ENCODE data around the gene LNX1.

Gene LNX1

DNA sequence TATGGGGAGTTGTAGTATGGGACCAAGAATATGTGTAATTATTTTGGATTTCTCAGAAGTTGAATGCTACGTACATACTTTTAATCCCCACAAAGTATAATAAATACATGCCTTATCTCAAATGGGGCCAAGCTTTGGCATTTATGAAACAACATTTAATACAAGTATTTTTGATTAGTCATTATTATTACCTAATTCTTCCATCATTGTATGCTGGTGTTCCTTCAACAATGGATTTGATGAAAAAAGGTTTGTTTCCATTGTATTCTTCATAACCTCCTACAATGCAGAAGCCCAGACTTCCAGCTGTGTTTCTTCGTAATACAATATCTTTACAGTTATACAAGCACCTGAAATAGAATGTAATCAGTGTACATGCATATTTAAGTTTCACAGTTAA is 130.0 kb downstream of the LNX1 start:
- WGBS, 2 experiments = 100% methylated on average over 2 of the region's 2 CpGs; no CpG with 5 or more reads in 1 of the 2 experiments
- H3K4me1 ChIP-seq (ENCODE audit: control insufficient read depth, insufficient read depth, low read length) = no peaks in the 10 kb centered on the region
- no peak overlapping the region for H3K4me3 ChIP-seq (ENCODE audit: insufficient read depth, low read depth, low read length)
- H3K27me3 ChIP-seq (ENCODE audit: control insufficient read depth, insufficient read depth, low read length, poor library complexity, severe bottlenecking) = no peaks in the 10 kb centered on the region
- no peaks in the 10 kb centered on the region for H3K9me3 ChIP-seq (ENCODE audit: control insufficient read depth, low read length)
- no peak overlapping the region for H3K27ac ChIP-seq (ENCODE audit: insufficient read depth, low read depth, low read length, poor library complexity, severe bottlenecking)
- peaks cover 6% of the 10 kb centered on the region for H3K36me3 ChIP-seq (ENCODE audit: control insufficient read depth, insufficient read depth, low read length)

DNA sequence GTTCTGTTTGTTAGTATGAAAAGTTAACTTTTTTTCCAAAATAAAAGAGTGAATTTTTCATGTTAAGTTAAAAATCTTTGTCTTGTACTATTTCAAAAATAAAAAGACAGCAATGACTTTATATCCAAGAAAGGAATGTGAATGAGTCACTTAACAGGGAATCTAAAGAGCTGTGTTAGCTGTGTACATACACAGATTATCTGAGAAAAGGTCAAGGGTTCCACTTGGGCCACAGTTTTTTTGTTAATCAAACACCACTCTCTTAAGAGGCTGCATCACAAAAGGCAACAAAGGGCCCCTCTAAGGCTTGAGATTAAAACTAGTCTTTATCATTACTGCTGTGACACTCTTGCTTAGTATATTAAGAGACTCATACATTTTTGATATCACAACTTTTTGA is 131.7 kb downstream of the LNX1 start:
- Histone ChIP-seq H3K27ac (ENCODE audit: insufficient read depth, low read depth, low read length, poor library complexity, severe bottlenecking) (no peak overlapping the region), H3K4me1 (ENCODE audit: control insufficient read depth, insufficient read depth, low read length) (no peaks in the 10 kb centered on the region), H3K36me3 (ENCODE audit: control insufficient read depth, insufficient read depth, low read length) (peaks cover 15% of the 10 kb centered on the region), H3K9me3 (ENCODE audit: control insufficient read depth, low read length) (no peaks in the 10 kb centered on the region), H3K27me3 (ENCODE audit: control insufficient read depth, insufficient read depth, low read length, poor library complexity, severe bottlenecking) (no peaks in the 10 kb centered on the region), H3K4me3 (ENCODE audit: insufficient read depth, low read depth, low read length) (no peak overlapping the region)

DNA sequence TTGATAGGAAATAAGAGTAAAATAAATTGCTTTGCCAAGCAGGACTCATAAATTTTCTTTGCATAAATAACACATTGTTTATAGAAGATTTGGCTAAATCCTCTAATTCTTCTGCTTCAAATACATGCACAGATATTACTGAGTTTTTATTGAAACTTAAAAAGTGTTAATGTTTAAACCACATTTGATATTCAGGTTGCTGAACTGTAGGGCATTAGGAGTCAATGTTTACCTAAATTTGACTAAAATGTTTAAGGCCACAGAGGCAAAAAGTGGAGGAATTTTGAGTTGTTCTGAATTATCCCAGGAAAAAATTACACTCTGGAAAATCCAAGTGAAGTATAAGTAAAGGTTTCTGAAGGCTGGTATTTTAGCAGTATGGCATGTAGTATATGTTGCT is 135.1 kb downstream of the LNX1 start:
- no peaks in the 10 kb centered on the region for H3K4me1 ChIP-seq (ENCODE audit: control insufficient read depth, insufficient read depth, low read length)
- H3K27me3 ChIP-seq (ENCODE audit: control insufficient read depth, insufficient read depth, low read length, poor library complexity, severe bottlenecking) = no peaks in the 10 kb centered on the region
- no peak overlapping the region for H3K27ac ChIP-seq (ENCODE audit: insufficient read depth, low read depth, low read length, poor library complexity, severe bottlenecking)
- H3K9me3 ChIP-seq (ENCODE audit: control insufficient read depth, low read length) = no peaks in the 10 kb centered on the region
- peaks cover 19% of the 10 kb centered on the region for H3K36me3 ChIP-seq (ENCODE audit: control insufficient read depth, insufficient read depth, low read length)
- H3K4me3 ChIP-seq (ENCODE audit: insufficient read depth, low read depth, low read length) = no peak overlapping the region

DNA sequence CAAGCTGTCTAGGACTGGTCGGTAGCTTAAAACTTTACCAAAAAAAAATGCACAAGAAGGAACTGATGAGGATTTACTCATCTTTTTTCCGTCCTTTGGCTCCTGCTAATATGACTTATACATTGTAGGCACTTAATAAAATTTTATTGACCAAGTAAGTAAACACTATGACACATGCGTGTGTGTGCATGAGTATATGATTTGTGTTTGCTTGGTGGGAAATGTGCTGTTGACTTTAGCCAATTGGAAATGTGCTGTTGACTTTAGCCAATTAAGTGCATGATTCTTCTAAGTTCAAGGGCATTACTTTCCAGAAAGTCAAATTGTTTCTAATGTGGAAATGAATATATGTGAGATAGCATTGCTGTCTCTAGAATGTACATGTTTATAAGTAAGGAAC is 135.5 kb downstream of the LNX1 start:
- Histone ChIP-seq H3K4me3 (ENCODE audit: insufficient read depth, low read depth, low read length) (no peak overlapping the region), H3K9me3 (ENCODE audit: control insufficient read depth, low read length) (no peaks in the 10 kb centered on the region), H3K4me1 (ENCODE audit: control insufficient read depth, insufficient read depth, low read length) (no peaks in the 10 kb centered on the region), H3K36me3 (ENCODE audit: control insufficient read depth, insufficient read depth, low read length) (peaks cover 19% of the 10 kb centered on the region), H3K27ac (ENCODE audit: insufficient read depth, low read depth, low read length, poor library complexity, severe bottlenecking) (no peak overlapping the region), H3K27me3 (ENCODE audit: control insufficient read depth, insufficient read depth, low read length, poor library complexity, severe bottlenecking) (no peaks in the 10 kb centered on the region)
- 93 to 94% methylated on average over 3 of the region's 3 CpGs for WGBS, 2 experiments

DNA sequence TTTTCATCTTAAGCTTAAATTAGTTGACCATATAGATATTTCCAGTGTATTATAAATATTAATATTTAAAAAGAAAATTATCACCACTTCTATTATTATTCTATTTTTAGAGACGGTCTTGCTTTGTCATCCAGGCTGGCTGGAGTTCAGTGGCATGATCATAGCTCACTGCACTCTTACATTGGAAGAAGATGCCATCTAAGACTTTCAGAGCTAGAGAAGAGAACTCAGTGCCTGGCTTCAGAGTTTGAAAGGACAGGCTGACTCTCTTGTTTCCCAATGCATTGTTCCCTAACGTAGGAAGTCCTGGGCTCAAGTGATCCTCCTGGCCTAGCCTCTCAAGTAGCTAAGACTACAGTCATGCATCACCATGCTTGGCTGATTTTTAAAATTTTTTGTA is 137.9 kb downstream of the LNX1 start:
- H3K9me3 ChIP-seq (ENCODE audit: control insufficient read depth, low read length) = no peaks in the 10 kb centered on the region

DNA sequence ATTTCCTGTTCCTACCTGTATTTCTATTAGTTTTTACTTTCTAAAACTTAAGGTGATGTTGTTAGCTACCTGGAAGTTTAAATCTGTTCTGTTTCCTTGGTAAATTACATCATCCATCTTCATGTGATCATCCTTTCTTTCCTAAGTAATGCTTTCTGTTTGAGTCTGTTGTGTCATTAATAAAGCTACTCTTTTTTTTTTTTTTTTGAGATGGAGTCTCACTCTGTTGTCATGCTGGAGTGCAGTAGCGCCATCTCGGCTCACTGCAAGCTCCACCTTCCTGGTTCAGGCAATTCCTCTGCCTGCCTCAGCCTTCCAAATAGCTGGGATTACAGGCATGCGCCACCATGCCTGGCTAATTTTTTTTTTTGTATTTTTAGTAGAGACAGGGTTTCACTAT is 140.5 kb downstream of the LNX1 start:
- Histone ChIP-seq H3K4me1 (ENCODE audit: control insufficient read depth, insufficient read depth, low read length) (no peaks in the 10 kb centered on the region), H3K9me3 (ENCODE audit: control insufficient read depth, low read length) (no peaks in the 10 kb centered on the region), H3K36me3 (ENCODE audit: control insufficient read depth, insufficient read depth, low read length) (peaks cover 10% of the 10 kb centered on the region), H3K27ac (ENCODE audit: insufficient read depth, low read depth, low read length, poor library complexity, severe bottlenecking) (no peak overlapping the region), H3K27me3 (ENCODE audit: control insufficient read depth, insufficient read depth, low read length, poor library complexity, severe bottlenecking) (no peaks in the 10 kb centered on the region), H3K4me3 (ENCODE audit: insufficient read depth, low read depth, low read length) (no peak overlapping the region)
- WGBS, 2 experiments = 82 to 83% methylated on average over 3 of the region's 3 CpGs

More for the DNA sequence above, 137.9 kb downstream of the LNX1 start:
- Histone ChIP-seq H3K36me3 (ENCODE audit: control insufficient read depth, insufficient read depth, low read length) (peaks cover 14% of the 10 kb centered on the region), H3K4me1 (ENCODE audit: control insufficient read depth, insufficient read depth, low read length) (no peaks in the 10 kb centered on the region), H3K27ac (ENCODE audit: insufficient read depth, low read depth, low read length, poor library complexity, severe bottlenecking) (no peak overlapping the region), H3K4me3 (ENCODE audit: insufficient read depth, low read depth, low read length) (no peak overlapping the region), H3K27me3 (ENCODE audit: control insufficient read depth, insufficient read depth, low read length, poor library complexity, severe bottlenecking) (no peaks in the 10 kb centered on the region)
- 84 to 94% methylated on average over 2 of the region's 2 CpGs for WGBS, 2 experiments

DNA sequence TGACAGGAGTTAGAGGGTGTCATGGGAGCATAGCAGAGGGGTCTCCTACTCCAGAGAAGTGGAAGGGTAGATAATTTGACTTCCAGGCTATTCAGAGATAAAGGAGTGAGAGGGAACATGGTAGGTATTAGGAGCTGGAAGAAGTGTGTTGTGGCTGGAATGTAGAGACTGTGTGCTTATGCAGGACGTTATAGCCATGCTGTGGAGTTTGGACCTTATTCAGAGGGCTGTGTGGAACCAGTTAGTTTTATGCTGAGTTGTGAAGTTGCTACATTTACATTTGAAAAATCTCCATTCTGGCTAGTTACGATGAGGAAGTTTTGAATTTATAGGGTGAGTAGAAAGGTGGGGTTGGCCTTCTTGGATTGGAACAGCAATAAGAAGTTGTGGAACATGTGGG is 146.3 kb downstream of the LNX1 start:
- Histone ChIP-seq H3K9me3 (ENCODE audit: control insufficient read depth, low read length) (no peaks in the 10 kb centered on the region), H3K36me3 (ENCODE audit: control insufficient read depth, insufficient read depth, low read length) (peaks cover 4% of the 10 kb centered on the region), H3K27me3 (ENCODE audit: control insufficient read depth, insufficient read depth, low read length, poor library complexity, severe bottlenecking) (no peaks in the 10 kb centered on the region), H3K4me3 (ENCODE audit: insufficient read depth, low read depth, low read length) (no peak overlapping the region), H3K4me1 (ENCODE audit: control insufficient read depth, insufficient read depth, low read length) (no peaks in the 10 kb centered on the region), H3K27ac (ENCODE audit: insufficient read depth, low read depth, low read length, poor library complexity, severe bottlenecking) (no peak overlapping the region)
- WGBS, 2 experiments = 94 to 97% methylated on average over 2 of the region's 2 CpGs

DNA sequence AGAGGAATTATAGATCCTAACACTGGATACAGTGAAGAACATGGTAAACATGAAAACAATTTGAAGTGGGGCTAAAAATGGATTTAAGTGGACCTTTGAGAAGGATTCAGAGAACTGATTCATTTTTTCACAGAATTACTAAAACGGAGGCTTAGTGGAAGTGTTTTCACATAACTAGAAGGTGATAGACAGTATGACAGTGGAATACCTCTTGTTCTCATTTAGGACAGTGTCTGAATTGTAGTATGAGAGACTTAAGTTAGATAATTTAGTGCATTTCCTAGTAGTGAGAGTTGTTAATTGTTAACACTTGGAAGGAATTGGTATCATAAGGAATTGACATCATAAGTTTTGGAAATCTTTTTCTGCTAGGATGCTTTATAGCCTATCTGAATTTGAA is 149.7 kb downstream of the LNX1 start:
- no peaks in the 10 kb centered on the region for H3K27me3 ChIP-seq (ENCODE audit: control insufficient read depth, insufficient read depth, low read length, poor library complexity, severe bottlenecking)
- peaks cover 4% of the 10 kb centered on the region for H3K36me3 ChIP-seq (ENCODE audit: control insufficient read depth, insufficient read depth, low read length)
- H3K9me3 ChIP-seq (ENCODE audit: control insufficient read depth, low read length) = no peaks in the 10 kb centered on the region
- no peak overlapping the region for H3K27ac ChIP-seq (ENCODE audit: insufficient read depth, low read depth, low read length, poor library complexity, severe bottlenecking)
- no peak overlapping the region for H3K4me3 ChIP-seq (ENCODE audit: insufficient read depth, low read depth, low read length)
- 92 to 95% methylated on average over 1 of the region's 1 CpG for WGBS, 2 experiments
- no peaks in the 10 kb centered on the region for H3K4me1 ChIP-seq (ENCODE audit: control insufficient read depth, insufficient read depth, low read length)

DNA sequence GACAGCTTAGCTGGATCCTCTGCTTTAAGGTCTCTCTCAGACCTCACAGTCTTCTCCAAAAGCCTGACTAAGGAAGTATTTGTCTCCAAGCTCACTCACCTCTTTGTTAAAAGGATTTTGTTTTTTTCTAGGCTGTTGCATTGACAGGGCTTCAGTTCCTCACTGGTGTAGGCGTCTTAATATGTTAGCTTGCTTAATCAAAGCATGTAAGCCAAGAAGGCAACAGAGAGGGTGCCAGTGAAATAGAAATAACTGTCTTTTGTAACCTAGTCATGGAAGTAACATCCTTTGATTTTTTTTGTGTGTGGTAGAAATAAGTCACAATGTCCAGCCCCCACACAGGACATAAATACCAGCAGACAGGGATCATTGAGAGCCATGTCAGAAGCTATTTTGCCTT is 155.0 kb downstream of the LNX1 start:
- Histone ChIP-seq H3K9me3 (ENCODE audit: control insufficient read depth, low read length) (no peaks in the 10 kb centered on the region), H3K27me3 (ENCODE audit: control insufficient read depth, insufficient read depth, low read length, poor library complexity, severe bottlenecking) (no peaks in the 10 kb centered on the region), H3K4me1 (ENCODE audit: control insufficient read depth, insufficient read depth, low read length) (no peaks in the 10 kb centered on the region), H3K27ac (ENCODE audit: insufficient read depth, low read depth, low read length, poor library complexity, severe bottlenecking) (no peak overlapping the region), H3K4me3 (ENCODE audit: insufficient read depth, low read depth, low read length) (no peak overlapping the region), H3K36me3 (ENCODE audit: control insufficient read depth, insufficient read depth, low read length) (no peaks in the 10 kb centered on the region)
- 95 to 100% methylated on average over 1 of the region's 1 CpG for WGBS, 2 experiments

DNA sequence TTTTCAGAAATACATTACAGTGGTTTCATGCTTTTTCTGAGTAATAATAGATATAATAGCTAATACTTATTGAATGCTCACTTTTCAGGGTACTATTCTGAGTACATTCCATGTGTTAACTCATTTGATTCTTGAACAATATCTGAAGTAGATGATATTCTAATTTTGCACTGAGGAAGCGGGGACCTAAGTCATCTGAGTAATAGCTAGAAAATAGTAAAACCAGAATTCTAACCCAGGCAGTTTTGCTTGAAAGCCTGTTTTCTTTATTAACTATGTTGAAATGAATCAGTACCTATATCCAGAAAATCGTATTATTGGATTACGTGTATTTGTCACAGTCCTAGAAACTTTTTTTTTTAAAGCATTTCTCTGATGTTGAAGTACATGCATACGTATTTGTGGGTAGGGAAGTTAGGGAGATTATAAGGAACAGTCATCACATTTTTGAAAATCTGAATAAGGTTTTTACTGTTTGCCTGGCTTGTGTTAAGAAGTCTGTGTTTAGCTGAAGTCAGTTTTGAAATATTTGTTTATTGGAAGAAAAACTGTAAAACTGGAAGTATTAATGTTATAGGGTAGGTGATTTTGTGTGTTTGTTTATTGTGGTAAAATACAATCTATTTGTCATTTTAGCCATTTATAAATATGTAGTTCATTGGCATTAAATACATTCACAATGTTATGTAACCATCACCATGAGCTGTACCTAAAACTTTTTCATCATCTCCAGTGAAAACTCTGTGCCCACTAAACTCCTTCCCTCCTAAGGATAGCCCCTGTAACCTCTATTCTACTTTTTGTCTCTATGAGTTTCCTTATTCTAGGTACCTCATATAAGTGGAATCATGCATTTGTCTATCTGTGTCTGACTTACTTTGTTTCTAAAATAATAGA is 158.5 kb downstream of the LNX1 start:
- Histone ChIP-seq H3K27me3 (ENCODE audit: control insufficient read depth, insufficient read depth, low read length, poor library complexity, severe bottlenecking) (no peaks in the 10 kb centered on the region), H3K27ac (ENCODE audit: insufficient read depth, low read depth, low read length, poor library complexity, severe bottlenecking) (no peak overlapping the region), H3K4me3 (ENCODE audit: insufficient read depth, low read depth, low read length) (no peak overlapping the region), H3K36me3 (ENCODE audit: control insufficient read depth, insufficient read depth, low read length) (peaks cover 5% of the 10 kb centered on the region), H3K4me1 (ENCODE audit: control insufficient read depth, insufficient read depth, low read length) (no peaks in the 10 kb centered on the region), H3K9me3 (ENCODE audit: control insufficient read depth, low read length) (no peaks in the 10 kb centered on the region)
- WGBS, 2 experiments = 96 to 98% methylated on average over 4 of the region's 4 CpGs
